Sigmoid colon (tissue), 4 donors: ENCODE results near the gene ART4.

Experiments
- CTCF ChIP-seq, 4 experiments: fragments of 450-650 bp in 3 of 4; fragments of 200-600 bp in 1 of 4; IDR thresholded peaks; one replicate each; pipeline ENCODE4 v1.5.1; 2016 to 2019; ENCODE audit warnings: antibody characterized with exemption in 4 of 4, mild to moderate bottlenecking in 3 of 4, moderate library complexity in 2 of 4
- POLR2A ChIP-seq, 2 donors: fragments of 450-650 bp; IDR thresholded peaks; one replicate each; pipeline ENCODE4 v1.6.1; 2016; ENCODE audit warnings: antibody characterized with exemption in 2 of 2, mild to moderate bottlenecking in 2 of 2, moderate library complexity in 2 of 2
- POLR2AphosphoS5 ChIP-seq, 4 donors: sonication (generic); formaldehyde crosslinking; IDR thresholded peaks; one replicate each; pipeline ENCODE4 v1.6.1; 2017; ENCODE audit warnings: antibody characterized with exemption in 4 of 4

- TF ChIP-seq POLR2A (IDR thresholded peaks at IDR 0.05) (no peak), POLR2AphosphoS5 (IDR thresholded peaks at IDR 0.05) (no peak), CTCF (IDR thresholded peaks at IDR 0.05) (no peak)
Measured at GRCh38 chr12:14843425-14843887, at the start of gene ART4.
